ENCODE results near the gene MBP.

DNA sequence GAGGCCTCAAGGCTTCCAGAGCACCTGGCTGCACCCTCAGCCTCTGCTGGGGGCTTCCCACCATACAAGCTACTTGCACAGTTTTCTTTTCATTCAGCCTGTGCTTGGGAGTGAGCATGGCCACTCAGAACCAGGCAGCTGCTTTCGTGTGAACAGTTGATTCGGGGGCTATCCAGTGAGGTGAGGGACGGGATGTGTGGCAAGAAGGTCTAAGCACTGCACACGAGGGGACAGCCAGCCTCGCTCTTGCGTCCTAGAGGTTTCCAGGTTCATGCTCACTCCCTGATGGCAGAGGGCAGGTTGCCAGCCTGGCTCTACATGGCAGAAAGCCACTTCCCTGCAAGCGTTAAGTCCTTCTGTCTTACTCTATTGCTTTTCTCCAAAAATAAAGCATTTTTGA, 146.2 kb downstream of the MBP start:
- TF ChIP-seq, protein P1, sequence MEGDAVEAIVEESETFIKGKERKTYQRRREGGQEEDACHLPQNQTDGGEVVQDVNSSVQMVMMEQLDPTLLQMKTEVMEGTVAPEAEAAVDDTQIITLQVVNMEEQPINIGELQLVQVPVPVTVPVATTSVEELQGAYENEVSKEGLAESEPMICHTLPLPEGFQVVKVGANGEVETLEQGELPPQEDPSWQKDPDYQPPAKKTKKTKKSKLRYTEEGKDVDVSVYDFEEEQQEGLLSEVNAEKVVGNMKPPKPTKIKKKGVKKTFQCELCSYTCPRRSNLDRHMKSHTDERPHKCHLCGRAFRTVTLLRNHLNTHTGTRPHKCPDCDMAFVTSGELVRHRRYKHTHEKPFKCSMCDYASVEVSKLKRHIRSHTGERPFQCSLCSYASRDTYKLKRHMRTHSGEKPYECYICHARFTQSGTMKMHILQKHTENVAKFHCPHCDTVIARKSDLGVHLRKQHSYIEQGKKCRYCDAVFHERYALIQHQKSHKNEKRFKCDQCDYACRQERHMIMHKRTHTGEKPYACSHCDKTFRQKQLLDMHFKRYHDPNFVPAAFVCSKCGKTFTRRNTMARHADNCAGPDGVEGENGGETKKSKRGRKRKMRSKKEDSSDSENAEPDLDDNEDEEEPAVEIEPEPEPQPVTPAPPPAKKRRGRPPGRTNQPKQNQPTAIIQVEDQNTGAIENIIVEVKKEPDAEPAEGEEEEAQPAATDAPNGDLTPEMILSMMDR (IDR thresholded peaks at IDR 0.05; ENCODE audit: extremely low read depth in 1 of 2, insufficient read depth in 1 of 2, low read depth in 1 of 2, low read length in 2 of 2), result no peak
- TF ChIP-seq MYC (IDR thresholded peaks at IDR 0.05; ENCODE audit: low read depth, low read length), result no peak
- no peak for TF ChIP-seq POLR2A (IDR thresholded peaks at IDR 0.05; ENCODE audit: low read depth, low read length)

Measured in endothelial cell of umbilical vein (primary cell).